Loucy (cell line): ENCODE data around the gene ZNF407.

ENCODE experiments used
- H2AFZ ChIP-seq: fragments of 200-600 bp; sonication (generic); 2 replicates; pipeline ENCODE4 v1.6.0; 2016; ENCODE audit warnings: antibody characterized with exemption, mild to moderate bottlenecking, low read length, moderate library complexity
- H3F3A ChIP-seq: fragments of 200-600 bp; 2 replicates; pipeline ENCODE4 v1.6.0; 2016; ENCODE audit warnings: antibody characterized with exemption, low read depth, mild to moderate bottlenecking
- H3K27me3 ChIP-seq: fragments of 200-600 bp; sonication (generic); 2 replicates; pipeline ENCODE4 v1.6.1; 2014; ENCODE audit warnings: low read length, mild to moderate bottlenecking; ENCODE audit not compliant: insufficient read depth, poor library complexity, severe bottlenecking
- H3K36me3 ChIP-seq: fragments of 200-600 bp; sonication (generic); 2 replicates; pipeline ENCODE4 v1.6.1; 2016; ENCODE audit warnings: low read length; ENCODE audit not compliant: insufficient read depth
- H3K4me1 ChIP-seq: fragments of 200-600 bp; sonication (generic); 2 replicates; pipeline ENCODE4 v1.5.1; 2014; ENCODE audit warnings: low read length, mild to moderate bottlenecking; ENCODE audit not compliant: insufficient read depth, poor library complexity, severe bottlenecking
- H3K4me2 ChIP-seq: fragments of 200-600 bp; sonication (generic); 2 replicates; pipeline ENCODE4 v1.6.0; 2014; ENCODE audit warnings: antibody characterized with exemption, low read length, low read depth, mild to moderate bottlenecking; ENCODE audit not compliant: poor library complexity, severe bottlenecking
- H3K4me3 ChIP-seq: fragments of 200-600 bp; sonication (generic); 2 replicates; pipeline ENCODE4 v1.5.1; 2014; ENCODE audit warnings: low read length, mild to moderate bottlenecking, mixed read lengths; ENCODE audit not compliant: poor library complexity, severe bottlenecking
- H3K79me2 ChIP-seq: fragments of 200-600 bp; sonication (generic); 2 replicates; pipeline ENCODE4 v1.6.1; 2014; ENCODE audit warnings: low read length; ENCODE audit not compliant: insufficient read depth
- H3K9ac ChIP-seq: fragments of 200-600 bp; sonication (generic); 2 replicates; pipeline ENCODE4 v1.6.0; 2014; ENCODE audit warnings: mild to moderate bottlenecking, low read depth, low read length, moderate library complexity; ENCODE audit not compliant: poor library complexity, severe bottlenecking
- H3K9me2 ChIP-seq: fragments of 200-600 bp; sonication (generic); replicated peaks from 2 replicates; pipeline ENCODE4 v1.6.1; 2016; ENCODE audit warnings: low read depth, low read length, mixed read lengths
- H3K9me3 ChIP-seq: fragments of 200-600 bp; sonication (generic); 2 replicates; pipeline ENCODE4 v1.6.1; 2014; ENCODE audit warnings: mild to moderate bottlenecking, antibody characterized with exemption, low read length, low read depth; ENCODE audit not compliant: insufficient read depth
- H4K20me1 ChIP-seq: fragments of 200-600 bp; sonication (generic); 2 replicates; pipeline ENCODE4 v1.6.0; 2014; ENCODE audit warnings: antibody characterized with exemption, low read length, mild to moderate bottlenecking; ENCODE audit not compliant: insufficient read depth, poor library complexity, severe bottlenecking
- CTCF ChIP-seq: fragments of 200-600 bp; sonication (generic); conservative IDR thresholded peaks from 2 replicates; pipeline ENCODE4 v1.5.1; 2014; ENCODE audit warnings: mild to moderate bottlenecking, antibody characterized with exemption, low read length
- EZH2phosphoT487 ChIP-seq: fragments of 200-600 bp; IDR thresholded peaks from 2 replicates; pipeline ENCODE4 v1.6.1; 2018; ENCODE audit warnings: antibody characterized with exemption, mild to moderate bottlenecking, moderate library complexity, borderline replicate concordance

The ZNF407 gene

GRCh38 chr18:74748809-74749208 is 151.1 kb downstream of the ZNF407 start:
- H3K79me2 ChIP-seq: no peaks in the 10 kb centered on the region
- TF ChIP-seq CTCF (no peak), EZH2phosphoT487 (no peak)
- no peak overlapping the region for H3K4me2 ChIP-seq
- H3F3A ChIP-seq: no peaks in the 10 kb centered on the region
- no peaks in the 10 kb centered on the region for H3K36me3 ChIP-seq
- peaks cover 7% of the 10 kb centered on the region for H3K4me1 ChIP-seq
- H3K4me3 ChIP-seq: no peak overlapping the region
- H2AFZ ChIP-seq: no peak overlapping the region
- H3K9me3 ChIP-seq: no peaks in the 10 kb centered on the region
- no peaks in the 10 kb centered on the region for H3K27me3 ChIP-seq
- no peak overlapping the region for H3K9ac ChIP-seq
- no peaks in the 10 kb centered on the region for H3K9me2 ChIP-seq
- no peaks in the 10 kb centered on the region for H4K20me1 ChIP-seq

GRCh38 chr18:74758995-74759394 is 161.3 kb downstream of the ZNF407 start:
- no peak overlapping the region for H3K4me3 ChIP-seq
- H3K4me1 ChIP-seq: no peaks in the 10 kb centered on the region
- H3K79me2 ChIP-seq: no peaks in the 10 kb centered on the region
- no peak overlapping the region for H3K9ac ChIP-seq
- no peaks in the 10 kb centered on the region for H4K20me1 ChIP-seq
- TF ChIP-seq CTCF (no peak), EZH2phosphoT487 (no peak)
- no peak overlapping the region for H2AFZ ChIP-seq
- H3K36me3 ChIP-seq: no peaks in the 10 kb centered on the region
- no peaks in the 10 kb centered on the region for H3K27me3 ChIP-seq
- 0 out of 2 replicates have a peak, but pooled peaks cover 3% of the 10 kb centered on the region for H3K9me3 ChIP-seq
- no peaks in the 10 kb centered on the region for H3F3A ChIP-seq
- H3K9me2 ChIP-seq: no peaks in the 10 kb centered on the region
- no peak overlapping the region for H3K4me2 ChIP-seq

GRCh38 chr18:74760026-74760425 is 162.4 kb downstream of the ZNF407 start:
- Histone ChIP-seq H3K9me3 (0 out of 2 replicates have a peak, but pooled peaks cover 3% of the 10 kb centered on the region), H2AFZ (no peak overlapping the region), H3K4me2 (no peak overlapping the region), H3K4me3 (no peak overlapping the region), H3K79me2 (no peaks in the 10 kb centered on the region), H3K27me3 (no peaks in the 10 kb centered on the region), H3K36me3 (no peaks in the 10 kb centered on the region), H3K4me1 (no peaks in the 10 kb centered on the region), H3F3A (no peaks in the 10 kb centered on the region), H4K20me1 (no peaks in the 10 kb centered on the region), H3K9me2 (no peaks in the 10 kb centered on the region), H3K9ac (no peak overlapping the region)
- TF ChIP-seq EZH2phosphoT487 (no peak), CTCF (no peak)
